GM19351 (cell line): ENCODE results near the gene DNAJC7.
"Not testable (repeated sequence)": the region's sequence is repeated elsewhere in the genome, so short reads cannot be mapped to it uniquely, and the experiment has no call there.

Experiments used
- ATAC-seq: cut with Tn5 transposase; IDR thresholded peaks from one replicate; pipeline ENCODE4 v1.9.1; 2021; ENCODE audit warnings: mild to moderate bottlenecking, moderate library complexity; ENCODE audit not compliant: unreplicated experiment

The DNAJC7 gene

DNA sequence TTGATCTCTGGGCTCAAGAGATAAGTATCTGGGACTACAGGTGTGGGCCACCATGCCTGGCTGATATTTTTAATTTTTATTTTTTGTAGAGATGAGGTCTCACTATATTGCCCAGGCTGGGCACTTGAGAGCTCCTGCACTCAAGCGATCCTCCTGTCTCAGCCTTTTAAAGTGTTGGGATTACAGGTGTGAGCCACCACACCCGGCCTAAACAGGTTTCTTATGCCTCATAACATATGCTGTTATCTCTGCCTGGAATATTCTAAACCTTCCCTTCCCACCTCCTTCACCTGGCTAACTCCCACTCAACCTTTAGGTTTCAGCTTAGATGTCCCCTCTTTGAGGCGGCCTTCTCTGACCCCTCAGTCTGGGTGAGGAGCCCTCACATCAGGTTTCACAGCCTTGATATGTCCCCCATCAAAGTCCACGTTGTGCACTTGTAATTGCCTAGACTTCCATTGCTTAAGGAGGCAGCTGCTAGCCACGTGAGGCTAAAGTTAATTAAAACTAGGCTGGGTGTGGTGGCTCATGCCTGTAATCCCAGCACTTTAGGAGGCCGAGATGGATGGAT, 59.3 kb downstream of the DNAJC7 start:
- no peak for ATAC-seq

DNA sequence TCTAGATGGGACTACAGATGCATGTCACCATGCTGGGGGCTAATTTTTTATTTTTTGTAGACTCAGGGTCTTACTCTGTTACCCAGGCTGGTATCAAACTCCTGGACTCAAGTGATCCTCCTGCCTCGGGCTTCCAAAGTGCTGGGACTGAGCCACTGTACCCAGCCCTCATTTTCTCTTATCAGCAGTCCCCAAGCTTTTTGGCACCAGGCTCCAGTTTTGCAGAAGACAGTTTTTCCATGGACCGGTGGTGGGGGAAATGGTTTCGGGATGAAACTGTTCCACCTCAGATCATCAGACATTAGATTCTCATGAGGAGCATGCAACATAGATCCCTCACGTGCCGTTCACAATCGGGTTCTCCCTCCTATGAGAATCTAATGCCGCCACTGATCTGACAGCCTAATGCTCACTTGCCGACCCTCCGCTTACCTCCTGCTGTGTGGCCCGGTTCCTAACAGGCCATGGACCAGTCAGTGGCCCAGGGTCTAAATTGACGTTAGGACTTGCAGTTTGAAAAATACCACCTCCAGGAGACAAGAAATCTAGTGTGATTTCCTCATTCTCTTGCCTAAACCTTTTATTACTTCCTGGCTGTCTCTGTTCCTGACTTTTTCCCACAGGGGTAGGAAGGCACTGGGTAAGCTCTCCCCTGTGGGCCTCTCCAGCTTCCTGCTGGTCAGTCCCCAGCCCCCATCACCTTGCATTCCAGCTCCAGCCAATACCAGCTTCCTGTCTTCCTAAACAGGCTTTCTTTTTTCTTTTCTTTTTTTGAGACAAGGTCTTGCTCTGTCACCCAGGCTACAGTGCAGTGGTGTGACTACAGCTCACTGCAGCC, 60.0 kb downstream of the DNAJC7 start:
- no peak for ATAC-seq

DNA sequence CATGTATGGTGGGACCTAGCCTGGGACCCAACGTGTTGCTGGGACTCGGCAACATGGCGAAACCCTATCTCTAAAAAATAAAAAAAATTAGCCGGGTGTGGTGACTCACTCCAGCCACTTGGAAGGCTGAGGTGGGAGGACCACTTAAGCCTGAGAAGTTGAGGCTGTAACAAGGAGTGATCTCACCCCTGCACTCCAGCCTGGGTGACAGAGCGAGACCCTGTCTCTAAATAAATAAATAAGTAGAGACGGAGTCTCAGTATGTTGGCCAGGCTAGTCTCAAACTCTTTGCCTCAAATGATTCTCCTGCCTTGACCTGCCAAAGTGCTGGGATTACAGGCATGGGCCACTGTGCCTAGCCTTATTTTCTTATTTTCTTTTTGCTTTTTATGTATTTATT, 60.7 kb downstream of the DNAJC7 start:
- no peak for ATAC-seq

DNA sequence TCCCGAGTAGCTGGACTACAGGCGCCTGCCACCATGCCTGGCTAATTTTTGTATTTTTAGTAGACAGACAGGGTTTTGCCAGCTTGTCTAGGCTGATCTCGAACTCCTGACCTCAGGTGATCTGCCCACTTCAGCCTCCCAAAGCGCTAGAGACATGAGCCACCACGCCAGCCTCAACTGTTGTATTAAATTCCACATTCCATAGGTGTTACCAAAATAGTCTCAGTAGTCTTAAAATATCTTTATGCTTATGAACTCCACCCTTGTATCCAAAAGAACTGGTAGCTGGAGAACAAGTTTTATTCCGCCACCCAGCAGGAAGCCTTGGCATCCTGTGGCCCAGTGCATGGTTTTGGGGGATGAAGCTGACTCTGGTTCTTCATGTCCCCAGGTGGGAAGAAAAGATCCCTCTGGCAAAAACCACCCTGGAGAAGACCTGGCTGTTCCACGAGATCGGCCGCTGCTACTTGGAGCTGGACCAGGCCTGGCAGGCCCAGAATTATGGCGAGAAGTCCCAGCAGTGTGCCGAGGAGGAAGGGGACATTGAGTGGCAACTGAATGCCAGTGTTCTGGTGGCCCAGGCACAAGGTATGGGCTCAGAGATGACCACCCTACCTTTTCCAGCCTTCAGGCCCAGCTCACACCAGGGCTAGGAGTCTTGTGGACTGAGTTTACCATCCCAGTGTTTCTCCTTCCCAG, 68.3 kb downstream of the DNAJC7 start:
- ATAC-seq, result no peak

DNA sequence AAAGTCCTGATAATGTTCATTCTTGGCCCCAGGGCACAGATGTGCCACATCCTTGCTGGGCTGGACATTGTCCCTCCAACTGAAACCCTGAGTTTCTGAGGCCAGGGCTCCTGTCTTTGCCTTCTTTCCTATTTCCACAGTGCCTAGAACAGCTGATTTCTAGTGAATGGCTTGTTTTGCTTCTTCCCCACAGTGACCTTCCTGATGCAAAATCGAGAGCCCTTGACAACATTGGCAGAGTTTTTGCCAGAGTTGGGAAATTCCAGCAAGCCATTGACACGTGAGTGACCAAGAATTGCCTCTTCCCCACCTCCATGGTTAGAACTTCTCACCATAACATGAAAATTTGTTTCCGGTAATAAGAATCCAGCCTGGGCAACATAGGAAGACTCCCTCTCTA, 72.3 kb downstream of the DNAJC7 start:
- ATAC-seq, result no peak

DNA sequence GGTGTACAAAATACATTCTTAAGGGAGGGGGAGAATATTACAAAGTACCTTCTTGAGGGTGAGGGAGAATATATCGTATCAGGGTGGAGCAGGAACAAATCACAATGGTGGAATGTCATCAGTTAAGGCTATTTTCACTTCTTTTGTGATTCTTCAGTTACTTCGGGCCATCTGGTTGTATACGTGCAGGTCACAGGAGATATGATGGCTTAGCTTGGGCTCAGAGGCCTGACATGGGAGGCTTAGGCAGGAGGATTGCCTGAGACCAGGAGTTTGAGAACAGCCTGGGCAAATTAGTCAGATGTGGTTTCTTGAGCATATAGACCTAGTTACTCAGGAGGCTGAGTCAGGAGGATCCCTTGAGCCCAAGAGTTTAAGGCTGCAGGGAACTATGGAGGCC, 73.7 kb downstream of the DNAJC7 start:
- ATAC-seq, result no peak

DNA sequence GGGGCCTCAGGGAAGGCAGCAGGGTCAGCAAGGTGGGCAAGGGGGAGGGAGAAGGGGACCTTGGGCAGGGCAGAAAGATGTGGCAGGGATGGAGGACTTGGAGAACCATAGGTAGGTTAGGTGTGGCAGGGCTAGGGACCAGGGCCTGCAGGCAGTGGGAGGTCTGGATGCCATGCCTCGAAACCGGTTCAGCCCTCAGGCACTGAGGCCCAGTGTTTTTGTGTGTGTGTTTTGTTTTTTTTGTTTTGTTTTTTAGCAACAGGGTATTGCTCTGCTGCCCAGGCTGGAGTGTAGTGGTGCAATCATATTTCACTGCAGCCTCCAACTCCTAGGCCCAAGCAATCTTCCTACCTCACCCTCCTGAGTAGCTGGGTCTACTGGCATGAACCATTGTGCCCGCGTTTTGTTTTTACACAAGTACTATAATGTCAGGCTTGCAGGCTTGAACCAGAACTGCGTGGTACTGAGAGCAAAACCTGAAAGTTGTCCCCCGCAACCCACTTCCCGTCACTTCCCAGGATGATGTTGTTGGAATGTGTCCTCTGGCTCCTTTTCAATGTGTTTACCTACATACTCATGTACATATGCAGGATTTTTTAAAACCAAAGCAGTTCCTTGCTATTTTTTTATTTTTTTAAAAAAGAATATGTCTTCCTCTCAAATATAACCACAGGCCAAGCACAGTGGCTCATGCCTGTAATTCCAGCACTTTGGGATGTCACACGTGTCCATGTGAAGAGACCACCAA, 74.4 kb downstream of the DNAJC7 start:
- ATAC-seq, result no peak

DNA sequence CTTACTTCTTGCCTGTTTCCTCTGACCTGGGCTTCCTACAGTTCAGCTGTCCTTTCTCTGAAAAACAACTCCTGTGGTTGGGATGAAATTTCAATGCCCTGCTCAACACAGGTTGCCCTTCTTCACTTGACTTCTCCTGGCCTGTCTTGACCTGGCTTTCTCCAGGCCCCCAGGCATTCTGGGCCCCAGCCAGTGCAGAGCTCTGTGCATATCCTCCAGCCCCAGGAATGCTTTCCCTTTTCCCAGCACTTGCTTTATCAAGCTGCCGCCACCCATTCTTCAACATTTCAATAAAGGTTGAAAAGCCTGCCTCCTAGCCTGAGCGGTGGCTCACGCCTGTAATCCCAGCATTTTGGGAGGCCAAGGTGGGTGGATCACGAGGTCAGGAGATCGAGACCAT, 76.1 kb downstream of the DNAJC7 start:
- no peak for ATAC-seq

DNA sequence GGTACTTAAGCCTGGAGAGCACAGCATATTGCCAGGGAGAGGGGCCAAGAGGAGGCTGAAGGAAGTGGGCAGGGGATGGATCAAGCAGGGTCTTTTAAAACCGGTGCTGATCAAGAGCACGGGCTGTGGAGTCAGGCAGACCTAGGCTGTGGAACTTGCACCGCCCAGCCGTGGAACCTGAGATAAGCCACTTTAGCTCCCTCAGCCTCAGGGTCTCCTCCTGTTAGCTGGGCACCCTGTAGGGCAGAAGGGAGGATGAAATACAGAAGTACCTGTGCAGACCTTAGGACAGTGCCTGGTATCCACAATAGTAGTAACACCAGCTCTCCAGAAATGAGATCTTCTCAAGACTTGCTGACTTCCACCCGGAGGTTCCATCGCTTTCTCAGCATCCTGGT, 77.5 kb downstream of the DNAJC7 start:
- ATAC-seq, result no peak

DNA sequence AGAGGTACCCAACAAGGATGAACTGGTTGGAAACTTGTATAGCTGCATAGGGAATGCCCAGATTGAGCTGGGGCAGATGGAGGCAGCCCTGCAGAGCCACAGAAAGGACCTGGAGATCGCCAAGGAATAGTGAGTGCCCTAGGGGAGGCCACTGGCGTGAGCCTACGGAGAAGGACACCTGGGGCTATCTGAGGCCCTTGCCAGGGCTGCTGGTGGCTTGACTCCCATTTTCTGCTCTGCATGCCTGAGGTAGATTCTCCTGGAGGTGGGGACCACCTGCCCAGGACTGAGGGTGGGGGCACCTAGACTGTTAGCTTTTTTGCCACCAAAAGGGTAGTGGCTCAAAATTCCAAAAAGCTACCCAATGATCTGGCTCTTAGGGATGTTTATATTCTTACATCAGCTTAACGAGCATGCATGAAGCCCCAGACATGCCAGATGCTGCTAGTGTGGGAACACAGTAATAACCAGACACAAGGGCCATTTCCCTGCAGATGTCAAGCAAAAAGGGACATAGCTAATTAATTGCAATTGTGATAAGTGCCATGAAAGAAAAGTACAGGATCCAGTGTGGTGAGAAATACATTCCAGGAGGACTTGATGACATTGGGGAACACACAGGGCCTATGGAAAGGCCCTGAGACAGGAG, 78.1 kb downstream of the DNAJC7 start:
- ATAC-seq, result no peak

DNA sequence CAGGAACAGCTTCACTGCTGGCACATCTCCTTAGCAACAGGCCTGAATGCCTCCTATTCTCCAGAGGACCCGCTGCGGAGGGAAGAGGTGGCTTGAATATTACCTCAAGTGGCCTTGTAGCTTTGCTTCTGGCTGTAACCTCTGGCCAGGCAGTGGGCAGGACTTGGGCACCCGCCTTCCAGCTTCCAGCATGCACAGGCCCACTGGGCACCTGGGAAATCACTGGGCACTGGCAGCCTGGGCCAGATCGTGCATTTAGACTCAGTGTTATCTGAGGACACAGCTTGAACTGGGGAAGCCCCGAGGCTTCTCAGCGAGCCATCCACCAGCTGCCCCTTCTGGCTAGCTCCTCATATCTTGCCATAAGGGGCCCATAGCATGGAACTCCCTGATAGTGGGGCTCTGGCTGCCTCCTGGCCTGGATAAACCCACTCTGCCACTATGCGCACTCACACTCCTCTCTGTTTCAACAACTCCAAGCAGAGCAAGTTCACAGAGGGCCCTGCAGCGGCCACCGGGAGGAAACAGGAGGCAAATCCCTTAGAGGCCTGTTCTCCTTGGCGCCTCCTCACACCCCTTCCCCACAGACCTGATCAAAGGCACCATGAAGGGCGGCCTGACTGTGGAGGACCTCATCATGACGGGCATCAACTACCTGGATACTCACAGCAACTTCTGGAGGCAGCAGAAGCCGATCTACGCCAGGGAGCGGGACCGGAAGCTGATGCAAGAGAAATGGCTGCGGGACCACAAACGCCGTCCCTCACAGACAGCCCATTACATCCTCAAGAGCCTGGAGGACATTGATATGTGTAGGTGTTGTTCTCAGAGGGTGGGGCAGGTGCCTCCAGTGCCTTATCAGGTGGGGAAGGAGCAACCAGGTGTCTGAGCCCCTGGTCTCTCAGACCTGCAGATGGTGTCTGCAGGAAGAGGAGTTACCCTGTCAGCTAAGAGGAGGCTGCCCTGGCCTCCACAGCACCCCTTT, 79.0 kb downstream of the DNAJC7 start:
- ATAC-seq, result no peak

DNA sequence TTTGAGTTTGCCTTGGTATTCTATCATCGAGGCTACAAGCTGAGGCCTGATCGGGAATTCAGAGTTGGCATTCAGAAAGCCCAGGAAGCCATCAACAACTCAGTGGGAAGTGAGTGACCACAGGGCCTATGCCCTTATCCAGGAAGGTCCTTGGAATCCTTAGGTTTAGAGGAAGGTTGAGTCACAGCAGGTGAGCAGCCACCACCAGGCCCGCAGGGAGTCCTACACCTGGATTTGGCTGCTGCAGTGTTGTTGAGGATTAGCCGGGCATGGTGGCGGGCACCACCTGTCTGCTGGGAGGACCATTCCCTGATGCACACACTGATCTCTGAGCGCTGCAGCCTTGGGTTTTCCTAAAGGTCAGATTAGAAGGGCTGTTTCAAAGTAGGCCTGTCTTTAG, 81.6 kb downstream of the DNAJC7 start:
- no peak for ATAC-seq

DNA sequence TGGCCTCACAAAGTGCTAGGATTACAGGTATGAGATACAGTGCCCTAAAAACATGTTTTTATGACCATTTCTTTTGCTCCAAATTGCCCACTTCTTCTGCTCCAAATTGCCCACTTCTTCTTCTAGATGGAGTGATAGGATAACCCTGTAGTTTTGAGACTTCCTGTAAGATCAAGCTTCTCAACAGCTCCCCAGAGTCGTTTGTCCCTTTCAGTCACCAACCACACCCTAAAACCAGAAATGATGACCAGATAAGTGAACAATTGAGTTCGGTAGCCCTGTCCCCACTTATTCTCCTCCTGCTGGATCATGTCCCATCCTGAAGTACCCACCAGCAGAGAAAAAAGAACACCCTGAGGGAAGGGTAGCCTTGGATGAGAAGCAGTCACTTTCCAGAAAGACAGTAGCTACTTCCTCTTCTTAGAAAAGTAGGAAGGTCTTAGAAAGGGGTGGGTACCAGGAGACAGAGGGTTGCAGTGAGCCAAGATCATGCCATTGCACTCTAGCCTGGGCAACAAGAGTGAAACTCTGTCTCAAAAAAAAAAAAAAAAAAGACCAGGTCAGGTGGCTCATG, 84.3 kb downstream of the DNAJC7 start:
- ATAC-seq, result no peak

DNA sequence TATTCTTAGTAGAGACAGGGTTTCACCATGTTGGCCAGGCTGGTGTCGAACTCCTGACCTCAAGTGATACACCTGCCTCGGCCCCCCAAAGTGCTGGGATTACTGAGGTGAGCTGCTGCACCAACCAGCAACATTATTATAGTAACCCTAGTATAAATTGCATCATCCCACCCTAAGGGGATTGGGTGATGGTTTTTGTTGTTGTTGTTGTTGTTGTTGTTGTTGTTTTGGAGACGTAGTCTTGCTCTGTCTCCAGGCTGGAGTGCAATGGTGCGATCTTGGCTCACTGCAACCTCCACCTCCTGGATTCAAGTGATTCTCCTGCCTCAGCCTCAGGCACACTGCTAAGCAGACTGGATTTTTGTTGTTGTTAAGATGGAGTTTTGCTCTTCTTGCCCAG, 85.5 kb downstream of the DNAJC7 start:
- not testable (repeated sequence) for ATAC-seq

DNA sequence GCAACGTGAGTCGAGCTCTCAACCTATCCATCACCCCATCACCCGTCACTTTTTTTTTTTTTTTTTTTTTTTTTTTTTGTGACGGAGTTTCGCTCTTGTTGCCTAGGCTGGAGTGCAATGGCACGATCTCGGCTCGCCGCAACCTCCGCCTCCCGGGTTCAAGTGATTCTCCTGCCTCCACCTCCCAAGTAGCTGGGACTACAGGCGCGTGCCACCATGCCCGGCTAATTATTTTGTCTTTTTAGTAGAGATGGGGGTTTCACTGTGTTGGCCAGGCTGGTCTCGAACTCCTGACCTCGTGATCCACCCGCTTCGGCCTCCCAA, 86.4 kb downstream of the DNAJC7 start:
- not testable (repeated sequence) for ATAC-seq

DNA sequence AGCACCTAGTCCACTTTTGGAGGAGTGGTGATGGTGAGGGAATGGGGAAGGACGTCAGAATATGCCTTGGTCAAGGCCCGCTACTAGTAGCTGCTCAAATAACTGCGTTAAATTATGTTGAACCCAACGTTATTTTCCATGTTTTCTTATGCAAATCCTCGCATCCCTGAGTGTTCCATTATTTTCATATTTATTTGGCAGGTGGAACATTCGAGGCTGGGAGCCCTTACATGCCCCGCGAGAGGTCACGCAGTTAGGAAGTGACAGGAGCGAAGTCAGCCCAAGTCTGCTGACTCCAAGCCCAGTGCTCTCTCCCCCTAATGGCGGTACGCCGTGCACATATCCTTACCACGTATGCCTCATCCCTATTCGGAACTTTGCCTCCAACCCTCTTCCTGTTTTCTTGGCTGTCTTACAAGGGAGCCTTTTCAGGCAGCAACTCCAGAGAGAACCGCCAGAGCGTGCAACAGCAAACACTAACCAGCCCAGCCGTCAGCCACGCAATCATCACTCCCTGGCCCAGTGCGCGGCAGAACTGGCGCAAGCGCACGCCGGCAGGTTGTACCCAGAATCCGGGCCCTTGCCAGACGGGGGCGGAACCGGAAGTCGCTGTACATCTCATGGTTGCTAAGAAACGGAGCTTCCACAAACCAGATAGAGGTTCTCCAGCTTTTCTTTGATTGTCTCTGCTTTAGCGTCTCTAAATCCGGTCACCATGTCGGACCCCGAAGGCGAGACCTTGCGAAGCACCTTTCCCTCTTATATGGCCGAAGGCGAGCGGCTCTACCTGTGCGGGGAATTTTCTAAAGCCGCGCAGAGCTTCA, 87.0 kb downstream of the DNAJC7 start, which contains the start of gene ODAD4:
Gene ODAD4, plus strand, starts transcription at position 609 of the 824 bp plus-strand sequence. Its CDS starts 107 bp downstream, at position 716.
- ATAC-seq, result peak; percentile 96

DNA sequence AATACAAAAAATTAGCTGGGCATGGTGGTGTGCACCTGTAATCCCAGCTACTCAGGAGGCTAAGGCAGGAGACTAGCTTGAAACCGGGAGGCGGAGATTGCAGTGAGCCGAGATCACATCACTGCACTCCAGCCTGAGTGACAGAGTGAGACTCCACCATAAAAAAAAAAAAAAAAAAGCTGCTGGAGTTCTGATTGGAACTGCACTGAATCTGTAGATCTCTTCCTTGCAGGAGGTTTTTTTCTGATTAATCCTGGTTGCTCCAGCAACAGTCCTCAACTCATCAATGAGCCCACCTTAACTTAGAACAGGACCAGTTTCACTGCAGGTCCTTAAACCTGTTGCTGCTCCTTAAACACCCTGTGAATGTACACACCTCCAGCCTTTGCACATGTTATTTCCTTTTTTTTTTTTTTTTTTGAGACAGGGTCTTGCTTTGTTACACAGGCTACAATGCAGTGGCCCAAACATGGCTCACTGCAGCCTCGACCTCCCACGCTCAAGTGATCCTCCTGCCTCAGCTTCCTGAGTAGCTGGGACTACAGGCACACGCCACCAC, 88.5 kb downstream of the DNAJC7 start:
- ATAC-seq, result no peak
